Cardiac fibroblast (primary cell): ENCODE results near the gene MLH1.

Experiments used
- DNase-seq, 2 donors: peaks; one replicate each; pipeline versions ENCODE4 v3.0.0 to v3.0.0-alpha.2; 2010; ENCODE audit warnings: low read depth in 2 of 2
- H3K4me3 ChIP-seq, 2 donors: replicated peaks in 1 of 2; 1 replicate in 1 of 2; 2 replicates in 1 of 2; pipeline ENCODE4 v1.5.1; 2011; ENCODE audit warnings: low read depth in 2 of 2, low read length in 2 of 2, mild to moderate bottlenecking in 2 of 2, moderate library complexity in 1 of 2
- CTCF ChIP-seq: IDR thresholded peaks from one replicate; pipeline ENCODE4 v1.5.1; 2011; ENCODE audit warnings: low read depth, mild to moderate bottlenecking, low read length, inconsistent platforms

MLH1 gene

DNA sequence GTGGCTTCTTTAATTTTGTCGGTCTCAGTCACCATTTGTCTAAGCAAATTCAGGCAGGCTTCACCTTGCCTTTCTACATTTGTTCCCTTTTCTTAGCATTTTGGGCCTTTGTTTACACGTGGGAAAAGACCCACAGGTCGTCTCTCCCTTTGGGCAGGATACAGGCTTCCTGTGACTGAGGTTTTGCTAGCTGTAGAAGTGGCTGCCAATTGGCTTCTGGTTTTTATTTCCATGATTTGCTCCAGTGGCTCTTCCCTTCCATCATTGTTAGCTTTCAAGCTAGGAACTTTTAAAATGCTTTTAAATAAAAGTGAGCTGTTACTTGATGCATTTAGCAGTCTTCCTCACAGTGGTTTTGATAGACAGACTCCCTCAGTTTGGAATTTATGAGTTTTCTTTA lies 37.3 kb downstream of the MLH1 start:
- no peak for TF ChIP-seq CTCF
- no peak overlapping the region for H3K4me3 ChIP-seq
- DNase-seq = no peak

GRCh38 chr3:37031096-37031682 lies 37.9 kb downstream of the MLH1 start:
- DNase-seq = peak in 1 of 2 donors; percentile 23
- no peak for TF ChIP-seq CTCF
- H3K4me3 ChIP-seq = no peak overlapping the region

- no peak for TF ChIP-seq CTCF
- DNase-seq = peak; percentile 27 to 83
- no peak overlapping the region for H3K4me3 ChIP-seq
These were observed 39.6 kb downstream of the MLH1 start for GRCh38 chr3:37032961-37033360.

DNA sequence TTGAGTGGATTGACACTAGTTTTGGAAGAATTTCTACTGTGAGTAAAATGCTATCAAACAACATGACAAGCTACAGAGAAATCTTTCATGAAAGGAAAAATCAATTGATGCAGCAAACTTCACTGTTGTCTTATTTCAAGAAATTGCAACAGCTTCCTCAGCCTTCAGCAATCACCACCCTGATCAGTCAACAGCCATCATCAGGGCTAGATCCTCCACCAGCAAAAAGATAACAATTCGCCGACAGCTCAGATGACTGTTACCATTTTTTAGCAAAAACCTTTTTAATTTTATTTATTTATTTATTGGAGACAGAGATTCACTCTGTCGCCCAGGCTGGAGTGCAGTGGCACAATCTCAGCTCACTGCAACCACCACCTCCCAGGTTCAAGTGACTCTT lies 44.0 kb downstream of the MLH1 start:
- no peak overlapping the region for H3K4me3 ChIP-seq
- TF ChIP-seq CTCF = no peak
- no peak for DNase-seq

DNA sequence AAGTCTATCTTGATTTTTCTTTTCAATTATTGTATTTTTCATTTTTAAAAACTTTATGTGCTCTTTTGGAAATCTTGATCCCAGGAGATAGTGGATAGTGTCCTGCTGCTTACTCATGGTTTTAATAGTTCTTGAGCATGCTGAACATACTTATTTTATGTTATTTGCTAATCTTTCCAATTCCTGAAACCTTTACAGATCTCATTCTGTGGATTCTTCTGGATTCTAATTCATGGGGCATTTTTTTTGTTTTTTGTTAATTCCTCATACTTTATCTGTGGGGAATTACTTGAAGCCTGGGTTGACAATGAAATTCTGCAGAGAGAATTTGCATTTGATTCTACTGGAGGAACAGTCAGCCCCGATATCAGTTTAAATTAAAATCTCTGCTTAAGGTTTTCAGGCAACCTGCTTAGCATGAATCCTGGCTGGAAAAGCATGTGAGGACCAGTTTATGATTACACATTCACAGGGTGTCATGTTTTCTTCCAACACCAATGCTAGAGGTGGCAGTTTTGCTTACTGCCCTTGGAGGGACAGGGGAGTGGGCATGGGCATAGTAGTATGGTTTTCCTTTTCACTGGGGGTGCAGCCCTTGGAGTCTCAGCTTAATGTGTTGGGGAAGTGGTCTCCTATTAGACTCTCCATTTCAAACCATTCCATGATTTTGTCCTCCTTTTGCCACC lies 46.0 kb downstream of the MLH1 start:
- DNase-seq = no peak
- H3K4me3 ChIP-seq = no peak overlapping the region
- no peak for TF ChIP-seq CTCF

DNA sequence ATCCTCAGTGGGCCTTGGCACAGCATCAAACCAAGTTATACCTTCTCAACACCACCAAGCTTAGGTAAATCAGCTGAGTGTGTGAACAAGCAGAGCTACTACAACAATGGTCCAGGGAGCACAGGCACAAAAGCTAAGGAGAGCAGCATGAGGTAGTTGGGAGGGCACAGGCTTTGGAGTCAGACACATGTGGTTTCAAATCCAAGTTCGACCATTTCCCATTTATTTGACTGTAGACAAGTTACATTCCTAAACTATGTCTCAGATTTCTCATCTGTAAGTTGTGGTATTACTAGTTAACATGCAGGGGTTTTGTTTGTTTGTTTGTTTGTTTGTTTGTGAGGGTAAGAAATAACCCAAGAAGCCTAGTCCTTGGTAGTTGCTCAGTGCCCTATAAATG lies 46.9 kb downstream of the MLH1 start:
- no peak for TF ChIP-seq CTCF
- no peak overlapping the region for H3K4me3 ChIP-seq
- peak in 1 of 2 donors; percentile 24 for DNase-seq
